Measurements from ENCODE around the gene PPHLN1. TPM values are rescaled to one million over a fixed set of nuclear protein-coding genes. Genes with fewer than 3 reads are reported as not detected.
A peak's percentile ranks its signal among the peaks of the same experiment; 100 is the strongest.

The PPHLN1 gene
- total and polyA plus RNA-seq, 2 of the 8 experiments (the other 6 are each of a cell fraction or from before 2014, with no cell fraction given), result 34.3 to 71.6 TPM

DNA sequence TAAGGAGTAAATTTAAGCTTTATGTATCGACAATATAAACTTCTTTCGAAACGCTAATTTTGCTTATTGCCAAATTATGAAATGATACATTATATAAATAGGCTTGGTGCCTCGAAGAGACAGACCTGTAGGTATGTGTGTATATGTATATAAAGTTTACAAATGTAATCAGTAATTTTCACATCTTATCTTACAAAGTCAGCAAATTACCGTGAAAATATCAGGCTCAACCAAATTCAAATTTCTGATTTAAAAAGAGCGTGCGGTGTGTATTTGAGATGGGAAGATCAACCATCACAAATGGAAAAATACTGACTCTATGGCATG, 678 bp upstream of the PPHLN1 start:
- no peak for DNase-seq (ENCODE audit: low read depth in 1 of 2, low spot score in 2 of 2)
- Histone ChIP-seq H3K14ac (ENCODE audit: insufficient read length) (no peak overlapping the region), H3K4me1 (replicated peaks in 1 of 4; ENCODE audit: control insufficient read depth in 3 of 4, insufficient read depth in 4 of 4, low read length in 3 of 4) (peaks cover 0 to 4% (median 1%) of the 10 kb centered on the region in 4 experiments; a peak in 4 of 7 replicates), H2BK5ac (ENCODE audit: low read depth, low read length) (no peak overlapping the region), H2AK5ac (ENCODE audit: low read depth, low read length) (no peak overlapping the region), H3K4me2 (ENCODE audit: insufficient read depth in 1 of 2, low read depth in 2 of 2, low read length in 2 of 2) (peak overlapping the region; percentile 90), H2AFZ (ENCODE audit: low read length) (peak overlapping the region; percentile 98), H4K20me1 (replicated peaks in 1 of 2; ENCODE audit: control insufficient read depth in 1 of 2, insufficient read depth in 2 of 2, low read length in 2 of 2) (peaks cover 2 to 7% of the 10 kb centered on the region in 2 experiments), H3K27ac (ENCODE audit: low read depth, low read length) (peak overlapping the region; percentile 91), H4K91ac (replicated peaks; ENCODE audit: insufficient read length, low read length) (no peak overlapping the region), H3K9me3 (ENCODE audit: insufficient read depth in 2 of 2, low read depth in 1 of 2, low read length in 1 of 2) (no peaks in the 10 kb centered on the region), H3K36me3 (ENCODE audit: control insufficient read depth in 2 of 4, insufficient read depth in 4 of 4, low read length in 3 of 4) (peaks cover 0 to 23% (median 1%) of the 10 kb centered on the region in 4 experiments; a peak in 3 of 8 replicates), H3K23me2 (ENCODE audit: low read depth, low read length) (peaks cover 6% of the 10 kb centered on the region; the same call in 1 of the 2 replicates), H3K9ac (replicated peaks in 1 of 4; ENCODE audit: extremely low read depth in 1 of 4, low read depth in 3 of 4, low read length in 3 of 4) (peak overlapping the region; percentile 73 to 88 (median 77)), H3K27me3 (replicated peaks in 1 of 4; ENCODE audit: control insufficient read depth in 3 of 4, extremely low read depth in 1 of 4, insufficient read depth in 3 of 4, low read length in 3 of 4) (no peaks in the 10 kb centered on the region), H3K4me3 (ENCODE audit: extremely low read depth in 1 of 4, insufficient read depth in 2 of 4, low read depth in 3 of 4, low read length in 4 of 4) (peak overlapping the region; percentile 94 to 100 (median 98)), H3K23ac (ENCODE audit: insufficient read length) (no peak overlapping the region), H2BK15ac (ENCODE audit: low read length) (no peak overlapping the region), H3K79me2 (ENCODE audit: control insufficient read depth in 1 of 2, insufficient read depth in 2 of 2, low read length in 2 of 2) (peaks cover 25 to 48% of the 10 kb centered on the region in 2 experiments), H3K18ac (ENCODE audit: extremely low read depth, low read length) (no peak overlapping the region), H2BK12ac (ENCODE audit: low read depth, low read length) (no peak overlapping the region), H2BK120ac (replicated peaks; ENCODE audit: low read depth, low read length) (no peak overlapping the region), H3K56ac (replicated peaks; ENCODE audit: insufficient read length, low read depth, low read length) (no peak overlapping the region), H2BK20ac (ENCODE audit: low read length) (no peak overlapping the region), H4K5ac (ENCODE audit: insufficient read length, low read depth, low read length) (peak overlapping the region; percentile 4), H3K4ac (replicated peaks; ENCODE audit: insufficient read length, low read depth, low read length) (no peak overlapping the region), H3K79me1 (ENCODE audit: low read depth, low read length) (peaks cover 2% of the 10 kb centered on the region; the same call in 1 of the 2 replicates), H4K8ac (ENCODE audit: extremely low read depth, insufficient read depth, low read length) (no peak overlapping the region)
- FAIRE-seq, result no peak
- ChIA-PET POLR2A (ENCODE audit: partially characterized antibody) (interaction anchor here (0.6 to 1.5 kb wide), 2 partner anchors 15 to 52 kb away, joined by 3 read pairs; no protein-coding TSS in a partner anchor), CTCF (ENCODE audit: partially characterized antibody) (no interaction called here)
- WGBS, 2 experiments (ENCODE audit: extremely low coverage in 1 of 2, insufficient coverage in 1 of 2, insufficient read length in 1 of 2, insufficient replicate concordance in 2 of 2, low coverage in 1 of 2, low lambda C conversion rate in 2 of 2, missing lambda C conversion rate in 1 of 2), result 43% methylated on average over 7 of the region's 7 CpGs; no CpG with 5 or more reads in 1 of the 2 experiments
- no peak for TF ChIP-seq ATF3 (IDR thresholded peaks at IDR 0.05; ENCODE audit: insufficient read depth, low read depth, low read length)
- TF ChIP-seq SP4 (IDR thresholded peaks at IDR 0.05; ENCODE audit: low read length), result no peak
- no peak for TF ChIP-seq SP1 (IDR thresholded peaks at IDR 0.05; ENCODE audit: low read depth, low read length)
- no peak for TF ChIP-seq SP2 (IDR thresholded peaks at IDR 0.05; ENCODE audit: low read length)

Measured in H1 (cell line).